ENCODE results near the gene TMEM143. TPM values are rescaled to one million over a fixed set of nuclear protein-coding genes. Genes with fewer than 3 reads are reported as not detected.
"Not testable (repeated sequence)": the region's sequence is repeated elsewhere in the genome, so short reads cannot be mapped to it uniquely, and the experiment has no call there.

The TMEM143 gene
- total RNA-seq, result 1.9 and 4.9 TPM in 2 replicates

GRCh38 chr19:48363810-48364597, at the start of gene TMEM143, which contains the start of gene SYNGR4:
TMEM143 (minus strand) TSS chr19:48363940; CDS start chr19:48363920, 20 bp downstream.
SYNGR4 (plus strand) TSS chr19:48364367; CDS start chr19:48365843, 1,476 bp downstream.
- DNase-seq (ENCODE audit: low read depth), result peak; percentile 98

- no peak for DNase-seq (ENCODE audit: low read depth)
Measured at GRCh38 chr19:48405850-48406249, 42.1 kb upstream of the TMEM143 start.

GRCh38 chr19:48405010-48405659, 41.4 kb upstream of the TMEM143 start:
- DNase-seq (ENCODE audit: low read depth), result no peak

GRCh38 chr19:48403606-48404005, 39.9 kb upstream of the TMEM143 start:
- peak; percentile 53 for DNase-seq (ENCODE audit: low read depth)

- no peak for DNase-seq (ENCODE audit: low read depth)
Measured at GRCh38 chr19:48401287-48401686, 37.5 kb upstream of the TMEM143 start.

- no peak for DNase-seq (ENCODE audit: low read depth)
Measured at GRCh38 chr19:48400018-48400742, 36.4 kb upstream of the TMEM143 start.

GRCh38 chr19:48398375-48399235, 34.9 kb upstream of the TMEM143 start:
- peak; percentile 29 for DNase-seq (ENCODE audit: low read depth)

- no peak for DNase-seq (ENCODE audit: low read depth)
Measured at GRCh38 chr19:48398102-48398374, 34.3 kb upstream of the TMEM143 start.

- no peak for DNase-seq (ENCODE audit: low read depth)
Measured at GRCh38 chr19:48397263-48398101, 33.7 kb upstream of the TMEM143 start.

GRCh38 chr19:48396824-48397176, 33.1 kb upstream of the TMEM143 start:
- DNase-seq (ENCODE audit: low read depth), result no peak

GRCh38 chr19:48396016-48396823, 32.5 kb upstream of the TMEM143 start:
- no peak for DNase-seq (ENCODE audit: low read depth)

GRCh38 chr19:48395499-48395898, 31.8 kb upstream of the TMEM143 start:
- no peak for DNase-seq (ENCODE audit: low read depth)

- no peak for DNase-seq (ENCODE audit: low read depth)
Measured at GRCh38 chr19:48395170-48395455, 31.4 kb upstream of the TMEM143 start.

- no peak for DNase-seq (ENCODE audit: low read depth)
Measured at GRCh38 chr19:48394331-48395169, 30.8 kb upstream of the TMEM143 start.

GRCh38 chr19:48393559-48394330, 30.0 kb upstream of the TMEM143 start, which contains the start of gene GRIN2D:
GRIN2D (plus strand) TSS chr19:48393668; CDS start chr19:48398393, 4,725 bp downstream.
- DNase-seq (ENCODE audit: low read depth), result peak; percentile 17

- no peak for DNase-seq (ENCODE audit: low read depth)
Measured at GRCh38 chr19:48392860-48393558, 29.3 kb upstream of the TMEM143 start.

GRCh38 chr19:48392006-48392344, 28.2 kb upstream of the TMEM143 start:
- not testable (repeated sequence) for DNase-seq (ENCODE audit: low read depth)

All from renal cortical epithelial cell (primary cell).